ENCODE data around the gene WDR62. TPM values are rescaled to one million over a fixed set of nuclear protein-coding genes. Genes with fewer than 3 reads are reported as not detected.

The WDR62 gene
- total RNA-seq (3.9 and 13.4 TPM in 2 replicates), polyA plus RNA-seq (2.1 and 9.1 TPM in 2 replicates)

GRCh38 chr19:36054733-36055686, at the start of gene WDR62:
WDR62 (plus strand) TSS chr19:36054897; CDS start chr19:36054972, 75 bp downstream.
- H3K36me3 ChIP-seq = no peaks in the 10 kb centered on the region
- no peaks in the 10 kb centered on the region for H3K4me1 ChIP-seq (ENCODE audit: low read depth)
- H3K9me3 ChIP-seq (ENCODE audit: low read depth) = no peaks in the 10 kb centered on the region
- no peak for TF ChIP-seq CTCF (IDR thresholded peaks at IDR 0.05; ENCODE audit: low read depth, low read length)
- peak; percentile 94 to 96 for DNase-seq (ENCODE audit: low read depth in 1 of 2, low spot score in 1 of 2)
- peak within 1 kb of the TSS; percentile 38 for H3K4me3 ChIP-seq
- no peaks in the 10 kb centered on the region for H3K27me3 ChIP-seq
- H3K27ac ChIP-seq = peak within 1 kb of the TSS; percentile 85

- Histone ChIP-seq H3K4me3 (no peak overlapping the region), H3K36me3 (no peaks in the 10 kb centered on the region), H3K27ac (no peak overlapping the region), H3K4me1 (ENCODE audit: low read depth) (no peaks in the 10 kb centered on the region), H3K27me3 (no peaks in the 10 kb centered on the region), H3K9me3 (ENCODE audit: low read depth) (no peaks in the 10 kb centered on the region)
- no peak for DNase-seq (ENCODE audit: low read depth in 1 of 2, low spot score in 1 of 2)
- no peak for TF ChIP-seq CTCF (IDR thresholded peaks at IDR 0.05; ENCODE audit: low read depth, low read length)
Measured at GRCh38 chr19:36006955-36007354, 47.7 kb upstream of the WDR62 start.

GRCh38 chr19:36008336-36008978, 46.2 kb upstream of the WDR62 start, which contains the start of gene SYNE4:
SYNE4 (minus strand) TSS chr19:36008813; CDS start chr19:36008681, 132 bp downstream.
- peak in 1 of 2 donors; percentile 56 for DNase-seq (ENCODE audit: low read depth in 1 of 2, low spot score in 1 of 2)
- Histone ChIP-seq H3K27ac (no peak within 1 kb of the TSS), H3K27me3 (no peaks in the 10 kb centered on the region), H3K4me3 (peak within 1 kb of the TSS; percentile 16), H3K36me3 (no peaks in the 10 kb centered on the region), H3K4me1 (ENCODE audit: low read depth) (no peaks in the 10 kb centered on the region), H3K9me3 (ENCODE audit: low read depth) (no peaks in the 10 kb centered on the region)
- no peak for TF ChIP-seq CTCF (IDR thresholded peaks at IDR 0.05; ENCODE audit: low read depth, low read length)

- Histone ChIP-seq H3K9me3 (ENCODE audit: low read depth) (no peaks in the 10 kb centered on the region), H3K36me3 (no peaks in the 10 kb centered on the region), H3K4me1 (ENCODE audit: low read depth) (no peaks in the 10 kb centered on the region), H3K27me3 (no peaks in the 10 kb centered on the region), H3K4me3 (peak overlapping the region; percentile 16), H3K27ac (no peak overlapping the region)
- DNase-seq (ENCODE audit: low read depth in 1 of 2, low spot score in 1 of 2) = peak; percentile 65 to 76
- TF ChIP-seq CTCF (IDR thresholded peaks at IDR 0.05; ENCODE audit: low read depth, low read length) = no peak
Measured at GRCh38 chr19:36009220-36009619, 45.5 kb upstream of the WDR62 start.

GRCh38 chr19:36009633-36010379, 44.9 kb upstream of the WDR62 start:
- no peaks in the 10 kb centered on the region for H3K36me3 ChIP-seq
- H3K4me1 ChIP-seq (ENCODE audit: low read depth) = peaks cover 3% of the 10 kb centered on the region
- no peak for TF ChIP-seq CTCF (IDR thresholded peaks at IDR 0.05; ENCODE audit: low read depth, low read length)
- no peak overlapping the region for H3K27ac ChIP-seq
- no peaks in the 10 kb centered on the region for H3K27me3 ChIP-seq
- H3K4me3 ChIP-seq = peak overlapping the region; percentile 16
- no peak for DNase-seq (ENCODE audit: low read depth in 1 of 2, low spot score in 1 of 2)
- no peaks in the 10 kb centered on the region for H3K9me3 ChIP-seq (ENCODE audit: low read depth)

Measured in cardiac muscle cell (in vitro differentiated cells and primary cell).